Osteoblast (primary cell): ENCODE results near the gene MAFF. TPM values are rescaled to one million over a fixed set of nuclear protein-coding genes. Genes with fewer than 3 reads are reported as not detected.

ENCODE experiments used
- DNase-seq: peaks from one replicate; pipeline ENCODE4 v3.0.0; 2011; ENCODE audit warnings: low spot score, mixed read lengths; ENCODE audit not compliant: insufficient read length; ENCODE audit errors: missing footprints
- H2AFZ ChIP-seq: 2 replicates; pipeline ENCODE4 v1.6.0; 2011; ENCODE audit warnings: mild to moderate bottlenecking, low read length
- H3K27ac ChIP-seq: 2 replicates; pipeline ENCODE4 v1.5.1; 2011; ENCODE audit warnings: mild to moderate bottlenecking, low read depth, low read length, moderate library complexity
- H3K27me3 ChIP-seq: 2 replicates; pipeline ENCODE4 v1.6.0; 2012; ENCODE audit warnings: mild to moderate bottlenecking, control low read depth, inconsistent platforms, low read length, moderate library complexity; ENCODE audit not compliant: insufficient read depth
- H3K36me3 ChIP-seq: 2 replicates; pipeline ENCODE4 v1.5.1; 2011; ENCODE audit warnings: mild to moderate bottlenecking, low read length, control low read depth, moderate library complexity; ENCODE audit not compliant: insufficient read depth
- H3K4me1 ChIP-seq: 2 replicates; pipeline ENCODE4 v1.5.1; 2011; ENCODE audit warnings: mild to moderate bottlenecking, low read length, control low read depth, moderate library complexity; ENCODE audit not compliant: insufficient read depth
- H3K4me2 ChIP-seq: 2 replicates; pipeline ENCODE4 v1.6.0; 2011; ENCODE audit warnings: mild to moderate bottlenecking, low read length; ENCODE audit not compliant: insufficient read depth
- H3K4me3 ChIP-seq: fragments of 200-600 bp; sonication (generic); 3 replicates; pipeline ENCODE4 v1.5.1; 2012; ENCODE audit warnings: mild to moderate bottlenecking, low read length, inconsistent platforms; ENCODE audit not compliant: insufficient read depth
- H3K79me2 ChIP-seq: 2 replicates; pipeline ENCODE4 v1.6.0; 2012; ENCODE audit warnings: mild to moderate bottlenecking, low read length, control low read depth, inconsistent platforms; ENCODE audit not compliant: insufficient read depth
- H3K9me3 ChIP-seq: 2 replicates; pipeline ENCODE4 v1.5.1; 2011; ENCODE audit warnings: low read depth, low read length, control low read depth
- H4K20me1 ChIP-seq: 2 replicates; pipeline ENCODE4 v1.6.0; 2012; ENCODE audit warnings: mild to moderate bottlenecking, low read length, control low read depth; ENCODE audit not compliant: insufficient read depth
- total RNA-seq: library from RNA; depleted of rRNA; stranded (reverse); fragments of >200 nt; gene quantifications from 2 replicates; pipeline ENCODE4 v1.2.3, GENCODE V29; 2012
- TF ChIP-seq, protein P1 (sequence below): IDR thresholded peaks from 2 replicates; pipeline ENCODE4 v1.5.1; 2011; ENCODE audit warnings: mild to moderate bottlenecking, low read depth, low read length, moderate library complexity; ENCODE audit errors: extremely low read depth

MAFF gene
- total RNA-seq, 1 donor, result 22.4 TPM

GRCh38 chr22:38165922-38166593 lies 35.7 kb upstream of the MAFF start:
- Histone ChIP-seq H3K4me1 (peaks cover 13% of the 10 kb centered on the region), H3K4me2 (no peak overlapping the region), H3K9me3 (no peaks in the 10 kb centered on the region), H4K20me1 (no peaks in the 10 kb centered on the region), H3K79me2 (no peaks in the 10 kb centered on the region), H3K27ac (no peak overlapping the region), H2AFZ (peak overlapping the region; percentile 70), H3K27me3 (no peaks in the 10 kb centered on the region), H3K4me3 (no peak overlapping the region), H3K36me3 (no peaks in the 10 kb centered on the region)
- TF ChIP-seq, protein P1, sequence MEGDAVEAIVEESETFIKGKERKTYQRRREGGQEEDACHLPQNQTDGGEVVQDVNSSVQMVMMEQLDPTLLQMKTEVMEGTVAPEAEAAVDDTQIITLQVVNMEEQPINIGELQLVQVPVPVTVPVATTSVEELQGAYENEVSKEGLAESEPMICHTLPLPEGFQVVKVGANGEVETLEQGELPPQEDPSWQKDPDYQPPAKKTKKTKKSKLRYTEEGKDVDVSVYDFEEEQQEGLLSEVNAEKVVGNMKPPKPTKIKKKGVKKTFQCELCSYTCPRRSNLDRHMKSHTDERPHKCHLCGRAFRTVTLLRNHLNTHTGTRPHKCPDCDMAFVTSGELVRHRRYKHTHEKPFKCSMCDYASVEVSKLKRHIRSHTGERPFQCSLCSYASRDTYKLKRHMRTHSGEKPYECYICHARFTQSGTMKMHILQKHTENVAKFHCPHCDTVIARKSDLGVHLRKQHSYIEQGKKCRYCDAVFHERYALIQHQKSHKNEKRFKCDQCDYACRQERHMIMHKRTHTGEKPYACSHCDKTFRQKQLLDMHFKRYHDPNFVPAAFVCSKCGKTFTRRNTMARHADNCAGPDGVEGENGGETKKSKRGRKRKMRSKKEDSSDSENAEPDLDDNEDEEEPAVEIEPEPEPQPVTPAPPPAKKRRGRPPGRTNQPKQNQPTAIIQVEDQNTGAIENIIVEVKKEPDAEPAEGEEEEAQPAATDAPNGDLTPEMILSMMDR, result no peak
- no peak for DNase-seq

DNA sequence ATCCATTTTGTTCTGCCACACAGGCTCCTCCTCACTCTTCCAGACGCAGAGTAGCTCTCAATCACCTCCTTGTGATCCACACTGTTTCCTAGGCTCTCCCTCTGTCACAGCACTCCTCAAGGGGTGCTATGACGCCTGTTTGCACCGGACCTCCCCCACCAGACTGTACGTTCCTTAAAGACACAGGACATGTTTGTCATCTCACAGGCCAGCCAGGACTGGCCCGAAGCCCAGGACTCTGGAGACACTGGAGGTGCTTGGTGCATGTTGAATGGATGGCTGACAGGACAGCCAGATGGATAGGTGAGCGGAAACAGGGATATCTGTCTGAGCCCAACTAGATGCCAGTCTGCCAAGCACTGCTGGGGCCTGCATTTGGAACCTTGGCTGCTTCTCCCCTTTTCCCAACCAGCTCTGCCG lies 33.8 kb upstream of the MAFF start:
- Histone ChIP-seq H3K36me3 (no peaks in the 10 kb centered on the region), H3K4me3 (no peak overlapping the region), H2AFZ (no peak overlapping the region), H3K27me3 (no peaks in the 10 kb centered on the region), H3K9me3 (no peaks in the 10 kb centered on the region), H4K20me1 (no peaks in the 10 kb centered on the region), H3K4me1 (peaks cover 17% of the 10 kb centered on the region), H3K27ac (no peak overlapping the region), H3K79me2 (no peaks in the 10 kb centered on the region), H3K4me2 (no peak overlapping the region)
- DNase-seq, result peak; percentile 22
- TF ChIP-seq, protein P1, result no peak

- peaks cover 19% of the 10 kb centered on the region for H3K4me1 ChIP-seq
- no peaks in the 10 kb centered on the region for H3K27me3 ChIP-seq
- TF ChIP-seq, protein P1, result no peak
- H3K79me2 ChIP-seq, result no peaks in the 10 kb centered on the region
- no peak overlapping the region for H3K4me2 ChIP-seq
- no peak overlapping the region for H3K27ac ChIP-seq
- H3K4me3 ChIP-seq, result no peak overlapping the region
- no peaks in the 10 kb centered on the region for H3K36me3 ChIP-seq
- no peaks in the 10 kb centered on the region for H3K9me3 ChIP-seq
- DNase-seq, result no peak
- H2AFZ ChIP-seq, result no peak overlapping the region
- no peaks in the 10 kb centered on the region for H4K20me1 ChIP-seq
Observed at GRCh38 chr22:38169116-38169515, 32.7 kb upstream of the MAFF start.

DNA sequence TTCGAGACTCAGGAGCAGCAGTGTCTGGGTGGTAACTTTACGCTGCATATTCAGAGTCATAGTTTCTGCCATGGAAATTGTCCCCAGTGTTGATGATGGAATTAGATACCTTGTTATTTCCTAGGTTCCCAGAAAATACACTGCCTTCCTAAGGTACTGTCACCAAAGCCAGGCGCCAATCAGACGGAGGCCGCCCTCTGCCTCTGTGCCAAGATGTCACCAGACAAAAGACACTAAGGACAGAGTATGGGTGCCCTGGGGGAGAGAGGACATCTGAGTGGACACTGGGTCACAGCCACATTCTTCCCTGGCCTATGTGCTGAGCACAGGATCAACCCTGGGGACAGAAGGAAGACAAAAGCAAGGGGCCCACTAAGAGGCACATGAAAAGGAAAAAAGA lies 31.3 kb upstream of the MAFF start:
- Histone ChIP-seq H3K79me2 (no peaks in the 10 kb centered on the region), H4K20me1 (no peaks in the 10 kb centered on the region), H3K4me1 (peaks cover 19% of the 10 kb centered on the region), H3K9me3 (no peaks in the 10 kb centered on the region), H2AFZ (no peak overlapping the region), H3K4me3 (no peak overlapping the region), H3K4me2 (no peak overlapping the region), H3K36me3 (no peaks in the 10 kb centered on the region), H3K27me3 (no peaks in the 10 kb centered on the region), H3K27ac (no peak overlapping the region)
- TF ChIP-seq, protein P1, result no peak
- no peak for DNase-seq
